HG02759 (cell line): Measurements from ENCODE around the gene ITPR3.

Source experiments
- ATAC-seq: cut with Tn5 transposase; IDR thresholded peaks from one replicate; pipeline ENCODE4 v1.9.1; 2021; ENCODE audit warnings: mild to moderate bottlenecking, moderate library complexity; ENCODE audit not compliant: unreplicated experiment

Gene ITPR3

DNA sequence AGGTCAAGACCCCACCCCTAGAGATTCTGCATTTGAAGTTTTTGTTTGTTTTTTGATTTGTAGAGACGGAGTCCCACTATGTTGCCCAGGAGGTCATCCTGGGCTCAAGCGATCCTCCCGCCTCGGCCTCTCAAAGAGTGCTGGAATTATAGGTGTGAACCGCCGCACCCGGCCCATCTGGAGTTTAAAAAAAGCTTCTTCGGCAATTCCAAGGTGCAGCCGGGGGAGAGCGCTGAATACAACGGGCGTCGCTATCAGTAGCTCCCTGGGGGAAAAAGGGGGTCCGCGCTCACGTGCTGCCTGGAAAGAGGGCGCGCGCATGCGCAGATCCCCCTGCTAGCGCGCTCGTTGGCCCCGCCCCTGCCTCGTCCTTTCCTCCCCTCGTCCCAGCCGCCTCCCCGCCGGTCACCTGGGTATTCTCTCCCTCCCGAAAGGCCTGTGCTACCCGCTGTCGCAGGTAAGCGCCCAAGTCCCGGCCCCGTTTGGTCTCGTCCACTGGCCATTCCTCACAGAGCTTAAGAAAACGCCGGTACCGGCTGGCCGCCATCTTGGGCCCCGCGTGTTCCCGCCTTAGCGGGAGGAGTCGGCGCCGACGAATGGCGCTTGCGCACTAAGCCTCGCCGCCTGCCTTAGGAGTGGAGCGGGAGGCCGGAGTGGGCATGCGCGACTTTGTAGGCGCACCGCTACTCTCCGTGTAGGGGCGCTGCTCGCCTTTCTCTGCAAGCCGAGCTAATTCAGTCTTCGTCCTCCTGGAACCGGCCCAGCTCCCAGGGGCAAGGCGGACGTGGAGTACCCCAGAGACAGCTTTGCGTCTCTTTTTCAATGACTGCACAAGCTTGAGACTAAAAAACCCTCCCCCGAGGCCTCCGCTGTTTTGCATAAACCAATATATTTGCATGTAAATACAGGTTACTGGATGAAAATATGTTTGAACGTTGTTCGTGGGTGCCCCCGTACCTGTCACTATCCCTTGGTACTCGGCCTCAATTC is 90.3 kb downstream of the ITPR3 start, which contains the start of gene UQCC2:
Gene UQCC2, minus strand, starts transcription at position 561 of the 990 bp plus-strand sequence. Its CDS starts 14 bp downstream, at position 547.
- ATAC-seq = peak; percentile 96

DNA sequence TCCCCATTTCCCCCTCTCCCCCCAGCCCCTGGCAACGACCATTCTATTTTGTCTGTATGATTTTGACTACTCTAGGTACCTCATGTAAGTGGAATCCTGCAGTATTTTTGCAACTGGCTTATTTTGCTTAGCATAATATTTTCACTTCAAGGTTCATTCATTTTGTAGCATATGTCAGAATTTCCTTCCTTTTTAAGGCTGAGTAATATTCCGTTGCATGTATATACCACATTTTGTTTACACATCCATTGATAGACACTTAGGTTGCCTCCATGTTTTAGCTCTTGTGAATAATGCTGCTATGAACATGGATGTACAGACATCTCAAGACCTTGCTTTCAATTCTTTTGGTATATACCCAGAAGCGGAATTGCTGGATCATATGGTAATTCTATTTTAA is 91.8 kb downstream of the ITPR3 start:
- no peak for ATAC-seq

DNA sequence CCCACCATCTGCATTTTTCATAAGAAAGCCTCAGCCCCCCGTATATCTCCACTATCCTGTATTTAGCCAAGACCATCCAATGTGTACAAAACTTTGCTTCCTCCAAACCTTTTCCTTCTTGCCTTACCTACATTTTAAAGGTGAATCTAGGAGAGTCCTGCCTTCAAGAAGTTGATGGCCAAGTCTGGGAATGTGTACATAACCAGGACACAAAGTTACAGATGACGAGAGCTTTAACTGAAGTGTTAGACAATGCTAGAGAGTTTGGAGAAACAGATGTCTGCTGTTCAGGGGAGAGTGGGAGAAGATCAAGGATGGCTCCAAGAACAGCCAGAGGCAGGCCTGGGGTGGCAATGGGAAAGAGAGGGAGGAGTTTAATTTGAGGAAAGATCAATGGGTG is 92.7 kb downstream of the ITPR3 start:
- ATAC-seq = no peak

GRCh38 chr6:33714385-33715040 is 93.4 kb downstream of the ITPR3 start:
- ATAC-seq = no peak

DNA sequence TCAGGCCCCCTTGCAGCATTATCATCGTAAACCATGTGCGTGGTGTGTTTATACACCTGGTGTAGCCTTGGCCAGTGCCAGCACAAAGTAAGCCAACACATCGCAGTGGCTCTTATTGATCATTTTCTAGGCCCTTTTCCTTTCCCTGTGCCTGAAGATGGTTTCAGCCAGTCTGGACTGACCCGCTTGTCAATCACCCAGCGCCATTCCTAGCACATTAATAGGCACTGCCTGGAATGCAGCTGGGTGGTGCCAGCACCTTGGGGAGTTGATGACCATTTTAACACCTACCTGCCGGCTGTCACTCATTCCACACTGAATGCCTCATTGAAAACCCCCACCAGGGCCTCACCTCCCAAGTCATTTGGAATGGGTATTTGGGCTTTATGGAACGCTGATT is 95.3 kb downstream of the ITPR3 start:
- no peak for ATAC-seq

DNA sequence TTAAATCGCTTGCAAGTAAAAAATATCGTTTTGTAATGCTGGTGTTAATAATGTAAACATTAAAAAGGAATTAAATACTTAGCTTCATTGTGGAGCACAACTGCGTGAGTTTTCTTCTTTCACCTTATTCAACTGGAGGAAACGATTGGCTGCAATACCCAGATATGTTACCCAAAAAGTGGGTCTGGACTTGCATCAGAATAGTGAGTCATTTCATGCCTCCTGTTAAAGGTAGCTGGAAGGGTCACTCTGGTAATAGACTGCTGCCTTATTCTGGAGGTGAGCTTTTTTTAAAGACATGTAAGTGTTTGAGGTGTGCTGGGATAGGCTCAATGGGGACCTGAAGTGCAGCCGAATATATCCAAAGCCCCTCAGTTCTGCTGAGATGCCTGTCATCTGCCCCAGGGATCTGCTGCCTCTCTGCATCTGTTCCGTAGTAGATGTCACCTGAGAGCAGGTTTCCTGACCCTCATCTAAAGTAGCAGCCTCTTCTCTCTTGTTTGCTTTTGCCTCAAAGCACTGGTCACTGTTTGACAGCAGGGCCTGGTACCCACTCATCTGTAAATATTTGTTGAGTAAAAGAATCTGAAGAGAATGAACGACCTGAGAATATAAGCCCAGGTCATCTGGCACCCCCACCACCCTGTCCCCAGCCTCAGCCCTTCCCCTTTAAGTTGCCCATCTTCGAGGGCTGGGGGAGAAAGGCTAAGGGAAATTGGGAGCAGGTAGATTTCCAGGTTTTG is 95.9 kb downstream of the ITPR3 start:
- no peak for ATAC-seq

- no peak for ATAC-seq
These were observed 96.9 kb downstream of the ITPR3 start for GRCh38 chr6:33717934-33718455.

DNA sequence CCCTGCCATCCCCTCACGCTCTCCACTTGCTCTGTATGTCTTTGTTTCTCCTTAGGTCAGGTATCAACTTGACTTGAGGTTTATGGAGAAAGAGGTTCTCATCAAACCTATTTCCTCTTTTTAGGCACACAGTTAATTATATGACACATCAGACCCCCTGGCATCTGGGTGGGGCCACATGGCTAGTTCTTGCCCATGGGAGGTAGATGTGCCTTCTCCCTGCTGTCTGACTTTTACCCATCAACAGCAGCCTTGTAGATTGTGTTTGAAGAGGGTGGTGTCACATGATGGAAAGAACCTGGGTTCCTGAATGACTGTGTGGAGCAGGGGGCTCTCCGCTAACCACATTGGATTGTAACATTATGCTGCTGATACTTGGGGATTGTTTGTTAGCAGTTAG is 97.6 kb downstream of the ITPR3 start:
- no peak for ATAC-seq

- ATAC-seq = no peak
These were observed 98.3 kb downstream of the ITPR3 start for GRCh38 chr6:33719326-33719987.

- ATAC-seq = no peak
These were observed 99.9 kb downstream of the ITPR3 start for GRCh38 chr6:33720998-33721397.

DNA sequence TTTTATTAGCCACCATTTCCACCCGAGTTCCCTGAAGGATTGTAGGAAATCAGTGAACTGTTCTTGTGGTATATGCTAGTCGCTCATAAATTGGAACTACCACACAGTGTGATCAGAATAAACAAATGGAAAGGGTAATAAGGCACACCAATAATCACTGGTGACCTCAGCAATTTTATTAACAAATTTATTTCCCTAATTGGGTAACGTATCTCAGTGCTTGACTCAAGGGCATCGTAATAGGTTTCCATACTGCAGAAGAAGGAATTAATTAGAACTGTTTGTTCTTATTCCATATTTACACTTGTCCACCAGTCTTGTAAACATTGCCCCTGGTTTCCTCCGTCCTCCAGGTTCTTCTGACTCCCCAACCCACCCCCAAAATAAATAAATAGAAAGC is 100.4 kb downstream of the ITPR3 start:
- ATAC-seq = no peak

DNA sequence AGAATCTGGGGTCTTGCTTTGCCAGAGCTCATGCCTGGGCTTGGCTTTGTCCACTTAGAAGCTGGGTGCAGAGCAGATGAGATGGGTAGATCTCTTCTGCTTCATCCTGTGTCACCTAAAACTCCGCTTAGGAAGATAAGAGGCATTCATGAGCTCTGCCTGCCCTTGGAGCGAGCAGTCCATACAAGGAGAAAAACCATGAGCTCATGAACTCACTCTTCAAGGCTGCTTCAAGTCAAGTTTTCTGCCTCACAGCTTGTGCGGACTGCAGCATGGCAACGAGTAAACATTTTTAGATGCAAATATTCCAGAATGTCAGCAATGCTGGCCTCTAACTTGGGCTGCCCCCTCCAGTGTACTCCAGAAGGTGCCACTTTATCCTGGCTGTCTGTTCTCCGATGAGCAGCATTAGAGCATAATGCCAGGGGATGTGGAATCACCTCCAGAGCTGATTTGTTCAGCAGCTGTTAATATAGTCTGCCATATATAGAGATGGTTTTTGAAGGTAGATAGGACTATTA is 101.0 kb downstream of the ITPR3 start:
- no peak for ATAC-seq

- ATAC-seq = no peak
These were observed 102.4 kb downstream of the ITPR3 start for GRCh38 chr6:33723371-33724085.

DNA sequence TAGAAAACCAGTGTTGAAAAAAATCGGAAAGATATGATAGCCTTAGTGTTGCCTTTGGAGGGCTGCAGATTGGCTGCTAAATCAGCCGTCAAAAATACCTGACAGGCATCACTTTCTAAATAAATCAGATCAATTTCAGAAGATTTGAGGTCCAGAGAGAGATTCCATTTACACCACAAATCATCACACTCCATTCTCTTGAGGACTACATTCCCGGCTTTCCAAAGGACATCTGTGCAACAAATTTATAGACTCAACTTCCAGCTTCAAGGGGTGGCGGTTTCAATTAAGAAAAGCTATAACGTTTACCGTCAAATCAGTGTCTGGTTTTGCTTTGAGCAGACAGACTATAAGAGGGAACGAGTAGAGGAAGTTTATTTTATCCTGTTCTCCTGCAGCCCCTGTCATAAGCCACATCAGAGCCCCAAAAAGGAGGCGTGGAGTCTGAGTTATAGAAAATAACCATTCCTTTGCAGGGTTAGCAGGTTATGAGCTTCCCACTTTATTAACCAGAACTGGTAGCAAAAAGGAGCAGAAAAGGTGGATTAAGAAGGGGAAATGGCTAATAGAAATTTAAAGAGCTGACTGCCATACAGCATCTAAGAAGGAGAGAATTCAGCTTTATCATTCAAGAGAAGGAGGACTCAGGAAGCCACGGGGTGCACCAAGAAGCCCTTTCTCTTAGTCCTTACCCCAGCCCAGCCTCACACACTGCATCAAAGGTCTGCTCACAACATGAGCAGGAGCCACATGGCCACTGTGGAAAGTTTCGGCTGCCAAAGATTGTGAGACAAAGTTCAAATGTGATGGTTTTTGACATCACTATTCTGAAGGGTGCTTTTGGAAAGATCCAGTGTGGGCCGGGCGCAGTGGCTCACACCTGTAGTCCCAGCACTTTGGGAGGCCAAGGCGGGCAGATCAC is 103.2 kb downstream of the ITPR3 start:
- no peak for ATAC-seq

GRCh38 chr6:33725222-33725621 is 104.1 kb downstream of the ITPR3 start:
- ATAC-seq = no peak

GRCh38 chr6:33725891-33726673 is 105.0 kb downstream of the ITPR3 start:
- no peak for ATAC-seq

DNA sequence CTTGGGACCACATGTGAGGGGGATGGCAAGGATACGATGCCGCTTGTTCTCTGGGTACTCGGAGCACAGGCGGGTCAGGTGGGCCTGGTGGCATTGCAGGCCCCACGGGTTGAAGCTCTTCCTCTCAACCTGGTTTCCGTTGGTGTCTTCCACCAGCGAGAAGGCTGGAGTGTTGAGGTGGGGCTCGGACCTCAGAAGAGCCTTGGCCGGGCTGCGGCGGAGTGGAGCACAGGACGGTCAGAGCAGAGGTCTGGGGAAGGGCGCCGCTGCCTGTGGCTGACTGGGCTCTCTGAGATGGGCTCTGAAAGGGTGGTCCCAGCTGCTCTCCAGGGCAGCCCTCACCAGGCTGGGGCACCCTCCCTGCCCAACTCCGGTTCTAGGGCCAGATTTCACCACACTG is 105.6 kb downstream of the ITPR3 start:
- ATAC-seq = no peak

DNA sequence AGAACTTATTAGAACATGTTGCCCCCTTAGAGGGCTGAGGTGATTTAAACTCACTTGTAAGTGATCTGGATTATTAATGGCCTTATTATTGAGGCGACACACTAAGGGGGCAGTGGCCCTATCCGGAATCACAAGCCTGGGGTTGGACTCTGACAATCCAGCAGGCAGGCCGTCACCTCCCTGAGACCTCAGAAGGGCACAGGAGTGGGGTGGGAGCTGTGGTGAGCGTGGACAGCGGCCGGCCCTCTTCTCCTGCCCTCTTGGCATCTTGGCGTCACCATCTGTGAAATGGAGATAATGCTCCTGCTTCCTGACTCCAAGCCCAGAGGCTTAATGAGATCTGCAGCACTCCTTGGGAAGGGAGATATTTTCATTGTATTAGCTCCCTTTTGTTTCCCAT is 106.0 kb downstream of the ITPR3 start:
- no peak for ATAC-seq
